ENCODE data around the gene TLR9. TPM values are rescaled to one million over a fixed set of nuclear protein-coding genes. Genes with fewer than 3 reads are reported as not detected.

The TLR9 gene
- total RNA-seq, 4 donors from 2014 or later, result not detected

- Histone ChIP-seq H3K9me3 (no peaks in the 10 kb centered on the region), H3K4me3 (no peak overlapping the region), H3K27ac (no peak overlapping the region), H3K27me3 (no peaks in the 10 kb centered on the region), H3K36me3 (no peaks in the 10 kb centered on the region), H3K4me1 (peaks cover 0 to 17% (median 5%) of the 10 kb centered on the region in 3 donors)
- DNase-seq, result no peak
- 96 to 100% methylated on average over 1 to 4 of the region's 5 CpGs for WGBS, 2 donors
- intact Hi-C loops (cut with DNase I), result no loop called here
- TF ChIP-seq POLR2A (IDR thresholded peaks at IDR 0.05) (no peak), CTCF (IDR thresholded peaks at IDR 0.05) (no peak)
Measured at GRCh38 chr3:52172262-52172757, 53.1 kb downstream of the TLR9 start.

- no peak overlapping the region for H3K4me3 ChIP-seq
- TF ChIP-seq POLR2A (IDR thresholded peaks at IDR 0.05) (no peak), CTCF (IDR thresholded peaks at IDR 0.05) (no peak)
- no peaks in the 10 kb centered on the region for H3K9me3 ChIP-seq
- H3K36me3 ChIP-seq, result no peaks in the 10 kb centered on the region
- no peak overlapping the region for H3K27ac ChIP-seq
- H3K4me1 ChIP-seq, result peaks cover 0 to 11% (median 0%) of the 10 kb centered on the region in 3 donors
- 68 to 80% methylated on average over 3 of the region's 3 CpGs for WGBS, 2 donors
- no peak for DNase-seq
- intact Hi-C loops (cut with DNase I), result no loop called here
- no peaks in the 10 kb centered on the region for H3K27me3 ChIP-seq
Measured at GRCh38 chr3:52171514-52172261, 53.8 kb downstream of the TLR9 start.

Small RNA genes lying within 50 kb of the gene (small RNA-seq; reads per million reads assigned to genes)
- gene MIRLET7G, result 673 to 1,463 (median 723) reads per million in 4 donors

Other genes with a start within 250 kb of the TLR9 start
- gene ACY1, start 242.1 kb downstream of the TLR9 start, total RNA-seq, result 10 to 100 TPM; 20.2 to 42.7 (median 33.6) TPM
- 1,000 to 10,000 TPM; 1,191 to 2,826 (median 1,725) TPM for gene RPL29, start 229.8 kb downstream of the TLR9 start, total RNA-seq
- 100 to 1,000 TPM in 1 of 4 donors, 10 to 100 TPM in 3; 49.3 to 105 (median 62.1) TPM for gene DUSP7, start 169.1 kb downstream of the TLR9 start, total RNA-seq
- gene POC1A, start 71.2 kb downstream of the TLR9 start, total RNA-seq, result 10 to 100 TPM in 1 of 4 donors, 1 to 10 TPM in 3; 2.7 to 10.3 (median 4.8) TPM
- gene ALAS1, start 27.5 kb downstream of the TLR9 start, total RNA-seq, result 10 to 100 TPM; 28.3 to 45.5 (median 35.1) TPM
- gene TWF2, start 13.5 kb upstream of the TLR9 start, total RNA-seq, result 10 to 100 TPM; 31.6 to 74.9 (median 55.7) TPM
- 10 to 100 TPM in 3 of 4 donors, 1 to 10 TPM in 1; 3.2 to 25.6 (median 12.3) TPM for gene PPM1M, start 20.1 kb upstream of the TLR9 start, total RNA-seq
- 10 to 100 TPM; 42.7 to 58.7 (median 52.9) TPM for gene WDR82, start 53.0 kb upstream of the TLR9 start, total RNA-seq
- gene GLYCTK, start 62.2 kb upstream of the TLR9 start, total RNA-seq, result 1 to 10 TPM; 4.5 to 8.0 (median 7.5) TPM
- 1 to 10 TPM; 1.3 to 5.9 (median 1.9) TPM for gene DNAH1, start 90.7 kb upstream of the TLR9 start, total RNA-seq
- 10 to 100 TPM; 51.0 to 75.5 (median 56.2) TPM for gene BAP1, start 184.4 kb upstream of the TLR9 start, total RNA-seq
- gene PHF7, start 185.0 kb upstream of the TLR9 start, total RNA-seq, result 1 to 10 TPM; 1.0 to 7.1 (median 4.5) TPM
- gene SEMA3G, start 219.5 kb upstream of the TLR9 start, total RNA-seq, result 1 to 10 TPM in 3 of 4 donors, under 1 TPM in 1; 0.34 to 9.8 (median 3.4) TPM
- gene TNNC1, start 228.4 kb upstream of the TLR9 start, total RNA-seq, result 1 to 10 TPM in 1 of 4 donors, not detected in 3; 4.1 TPM
- gene NISCH, start 230.0 kb upstream of the TLR9 start, total RNA-seq, result 10 to 100 TPM; 33.6 to 82.2 (median 40.6) TPM